Chondrocyte (in vitro differentiated cells): ENCODE results near the gene PKDREJ. TPM values are rescaled to one million over a fixed set of nuclear protein-coding genes. Genes with fewer than 3 reads are reported as not detected.

Source experiments
- DNase-seq: peaks from one replicate; pipeline ENCODE4 v3.0.0; 2021; ENCODE audit warnings: mixed read lengths, low spot score
- H3K27ac Mint-ChIP-seq: one replicate; pipeline ENCODE4 v1.8.0; 2021; ENCODE audit warnings: mild to moderate bottlenecking, moderate library complexity, mixed read lengths; ENCODE audit not compliant: unreplicated experiment
- H3K27me3 Mint-ChIP-seq: 2 replicates; pipeline ENCODE4 v1.8.0; 2021; ENCODE audit warnings: low read depth, mixed read lengths
- H3K36me3 Mint-ChIP-seq: 2 replicates; pipeline ENCODE4 v1.8.0; 2021; ENCODE audit warnings: low read depth, mixed read lengths
- H3K4me1 Mint-ChIP-seq: 2 replicates; pipeline ENCODE4 v1.8.0; 2021; ENCODE audit warnings: low read depth, mild to moderate bottlenecking, mixed read lengths
- H3K4me3 Mint-ChIP-seq: one replicate; pipeline ENCODE4 v1.8.0; 2021; ENCODE audit warnings: mild to moderate bottlenecking, moderate library complexity, mixed read lengths; ENCODE audit not compliant: unreplicated experiment
- H3K9me3 Mint-ChIP-seq: 2 replicates; pipeline ENCODE4 v1.8.0; 2021; ENCODE audit warnings: low read depth, mixed read lengths
- CTCF ChIP-seq: fragments of 200-600 bp; sonication (generic); IDR thresholded peaks from 2 replicates; pipeline ENCODE4 v1.5.0; 2021; ENCODE audit warnings: antibody characterized with exemption, mild to moderate bottlenecking, moderate library complexity
- total RNA-seq: library from RNA; stranded (reverse); gene quantifications from 3 replicates; pipeline ENCODE4 v1.2.1, GENCODE V29; 2021

PKDREJ gene
- total RNA-seq, 1 donor from 2014 or later, result 0.07 TPM

GRCh38 chr22:46230262-46230901, 32.8 kb downstream of the PKDREJ start:
- Mint-ChIP-seq H3K27ac (no peak overlapping the region), H3K27me3 (no peaks in the 10 kb centered on the region), H3K4me1 (peaks cover 12% of the 10 kb centered on the region), H3K4me3 (no peak overlapping the region), H3K36me3 (peaks cover 10% of the 10 kb centered on the region), H3K9me3 (no peaks in the 10 kb centered on the region)
- no peak for DNase-seq
- TF ChIP-seq CTCF, result no peak

GRCh38 chr22:46229701-46230100, 33.4 kb downstream of the PKDREJ start:
- Mint-ChIP-seq H3K4me1 (peaks cover 12% of the 10 kb centered on the region), H3K9me3 (no peaks in the 10 kb centered on the region), H3K27me3 (no peaks in the 10 kb centered on the region), H3K4me3 (no peak overlapping the region), H3K27ac (no peak overlapping the region), H3K36me3 (peaks cover 13% of the 10 kb centered on the region)
- DNase-seq, result no peak
- TF ChIP-seq CTCF, result no peak

GRCh38 chr22:46226577-46226976, 36.6 kb downstream of the PKDREJ start:
- TF ChIP-seq CTCF, result no peak
- Mint-ChIP-seq H3K4me1 (no peaks in the 10 kb centered on the region), H3K4me3 (no peak overlapping the region), H3K27me3 (no peaks in the 10 kb centered on the region), H3K27ac (peak overlapping the region; percentile 49), H3K9me3 (no peaks in the 10 kb centered on the region), H3K36me3 (peaks cover 19% of the 10 kb centered on the region)
- peak; percentile 22 for DNase-seq

GRCh38 chr22:46225631-46226030, 37.5 kb downstream of the PKDREJ start:
- no peak for TF ChIP-seq CTCF
- Mint-ChIP-seq H3K4me1 (no peaks in the 10 kb centered on the region), H3K9me3 (no peaks in the 10 kb centered on the region)

DNA sequence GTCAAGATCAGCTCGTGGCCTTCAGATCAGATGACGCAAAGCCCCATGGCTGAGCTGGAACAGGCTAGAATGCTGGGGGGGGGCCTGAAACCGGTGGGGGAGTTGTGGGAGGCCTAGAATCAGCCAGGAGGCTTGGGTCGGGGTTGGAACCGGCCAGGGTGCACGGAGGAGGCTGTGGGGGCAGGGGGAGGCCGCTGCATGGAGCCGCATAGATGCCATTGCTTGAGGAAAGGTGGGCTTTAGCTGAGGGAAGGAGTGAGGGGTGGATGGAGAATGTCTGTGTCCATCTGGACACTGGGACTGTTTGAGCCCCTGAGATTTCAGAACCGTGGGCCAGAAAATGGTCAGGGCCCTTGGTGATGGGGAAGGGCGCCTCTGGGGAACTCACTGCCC, 38.2 kb downstream of the PKDREJ start:
- H3K9me3 Mint-ChIP-seq, result no peaks in the 10 kb centered on the region
- H3K36me3 Mint-ChIP-seq, result peaks cover 27% of the 10 kb centered on the region
- peak; percentile 54 for DNase-seq
- no peak overlapping the region for H3K4me3 Mint-ChIP-seq
- no peaks in the 10 kb centered on the region for H3K4me1 Mint-ChIP-seq
- no peaks in the 10 kb centered on the region for H3K27me3 Mint-ChIP-seq
- no peak overlapping the region for H3K27ac Mint-ChIP-seq
- no peak for TF ChIP-seq CTCF

More at GRCh38 chr22:46225631-46226030, 37.5 kb downstream of the PKDREJ start:
- Mint-ChIP-seq H3K27ac (no peak overlapping the region), H3K27me3 (no peaks in the 10 kb centered on the region), H3K4me3 (no peak overlapping the region), H3K36me3 (peaks cover 25% of the 10 kb centered on the region)
- DNase-seq, result peak; percentile 52
